GM10266 (cell line): ENCODE results near the gene COL16A1.

Experiments used
- DNase-seq: peaks from one replicate; pipeline ENCODE4 v3.0.0; 2012; ENCODE audit errors: extremely low spot score
- TF ChIP-seq, protein P1 (sequence below): IDR thresholded peaks from 2 replicates; pipeline ENCODE4 v1.5.1; 2012; ENCODE audit warnings: mild to moderate bottlenecking, low read depth; ENCODE audit not compliant: control insufficient read depth, insufficient read depth; ENCODE audit errors: missing control alignments

Gene COL16A1

DNA sequence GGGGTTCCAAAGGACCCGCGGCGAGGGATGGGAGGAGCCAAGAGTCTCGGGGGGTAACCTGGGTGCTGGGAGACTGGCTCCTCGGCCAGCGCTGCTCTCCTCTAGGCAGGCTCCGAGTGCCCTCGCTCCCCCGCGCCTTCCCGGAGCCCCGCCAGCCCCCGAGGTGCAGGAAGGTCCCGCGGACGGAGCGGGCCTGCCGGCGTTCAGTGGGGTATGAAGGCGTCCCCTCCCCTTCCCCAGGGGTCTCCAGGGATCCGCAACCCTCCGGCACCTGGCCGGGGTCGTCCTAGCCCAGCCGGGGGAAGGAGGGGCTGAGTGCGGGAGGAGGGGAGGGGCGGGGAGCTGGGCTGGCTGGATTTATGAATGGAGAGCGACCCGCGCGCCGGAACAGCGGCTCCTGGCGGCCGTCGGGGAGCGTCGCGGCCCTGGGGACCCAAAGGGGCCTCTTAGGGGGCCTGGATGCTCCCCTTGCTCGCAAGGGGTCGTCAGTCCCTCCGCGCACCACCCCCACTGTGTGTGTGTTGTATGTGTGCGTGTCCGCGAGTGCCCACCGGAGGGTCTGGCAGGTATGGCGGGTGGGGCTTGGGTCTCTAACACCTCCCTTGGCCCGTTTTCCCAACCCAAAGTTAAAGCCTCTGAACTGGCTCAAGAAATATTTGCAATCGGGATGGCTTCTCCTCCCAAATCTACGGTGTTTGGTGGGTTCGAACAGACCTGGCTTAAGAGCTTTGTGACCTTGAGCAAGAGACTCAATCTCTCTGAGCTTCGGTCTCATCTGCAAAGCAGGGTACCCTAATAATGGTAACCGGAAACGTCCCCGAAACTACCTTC is 85.7 kb downstream of the COL16A1 start:
- peak; percentile 81 for DNase-seq
- TF ChIP-seq, protein P1, sequence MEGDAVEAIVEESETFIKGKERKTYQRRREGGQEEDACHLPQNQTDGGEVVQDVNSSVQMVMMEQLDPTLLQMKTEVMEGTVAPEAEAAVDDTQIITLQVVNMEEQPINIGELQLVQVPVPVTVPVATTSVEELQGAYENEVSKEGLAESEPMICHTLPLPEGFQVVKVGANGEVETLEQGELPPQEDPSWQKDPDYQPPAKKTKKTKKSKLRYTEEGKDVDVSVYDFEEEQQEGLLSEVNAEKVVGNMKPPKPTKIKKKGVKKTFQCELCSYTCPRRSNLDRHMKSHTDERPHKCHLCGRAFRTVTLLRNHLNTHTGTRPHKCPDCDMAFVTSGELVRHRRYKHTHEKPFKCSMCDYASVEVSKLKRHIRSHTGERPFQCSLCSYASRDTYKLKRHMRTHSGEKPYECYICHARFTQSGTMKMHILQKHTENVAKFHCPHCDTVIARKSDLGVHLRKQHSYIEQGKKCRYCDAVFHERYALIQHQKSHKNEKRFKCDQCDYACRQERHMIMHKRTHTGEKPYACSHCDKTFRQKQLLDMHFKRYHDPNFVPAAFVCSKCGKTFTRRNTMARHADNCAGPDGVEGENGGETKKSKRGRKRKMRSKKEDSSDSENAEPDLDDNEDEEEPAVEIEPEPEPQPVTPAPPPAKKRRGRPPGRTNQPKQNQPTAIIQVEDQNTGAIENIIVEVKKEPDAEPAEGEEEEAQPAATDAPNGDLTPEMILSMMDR: peak; percentile 82

- DNase-seq: no peak
- TF ChIP-seq, protein P1: no peak
These were observed 86.5 kb downstream of the COL16A1 start, which contains the start of gene HCRTR1 for GRCh38 chr1:31617218-31617915. Gene HCRTR1, plus strand, starts transcription at chr1:31617689. Its CDS starts 1,504 bp downstream, at chr1:31619193.

DNA sequence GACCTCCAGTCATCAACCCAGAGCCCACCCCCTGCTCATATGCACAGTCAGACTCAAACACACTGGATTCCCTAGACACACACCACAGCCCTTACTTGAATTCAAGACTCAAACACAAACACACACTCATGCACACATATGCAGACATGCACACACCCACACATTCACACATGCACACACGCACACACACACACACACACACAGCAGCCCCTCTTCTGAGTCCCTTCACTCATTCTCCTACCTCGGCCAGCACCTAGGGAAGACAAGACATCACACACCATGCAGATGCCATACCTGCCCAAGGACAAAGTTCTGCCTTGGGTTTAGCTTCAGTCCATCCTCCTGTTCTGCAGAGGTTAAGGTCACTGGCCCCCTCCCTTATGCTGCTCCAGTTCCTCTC is 87.9 kb downstream of the COL16A1 start:
- TF ChIP-seq, protein P1: no peak
- DNase-seq: no peak

- DNase-seq: no peak
- TF ChIP-seq, protein P1: no peak
These were observed 88.4 kb downstream of the COL16A1 start for GRCh38 chr1:31615414-31615813.

- TF ChIP-seq, protein P1: no peak
- DNase-seq: no peak
These were observed 89.3 kb downstream of the COL16A1 start for GRCh38 chr1:31614414-31615005.

DNA sequence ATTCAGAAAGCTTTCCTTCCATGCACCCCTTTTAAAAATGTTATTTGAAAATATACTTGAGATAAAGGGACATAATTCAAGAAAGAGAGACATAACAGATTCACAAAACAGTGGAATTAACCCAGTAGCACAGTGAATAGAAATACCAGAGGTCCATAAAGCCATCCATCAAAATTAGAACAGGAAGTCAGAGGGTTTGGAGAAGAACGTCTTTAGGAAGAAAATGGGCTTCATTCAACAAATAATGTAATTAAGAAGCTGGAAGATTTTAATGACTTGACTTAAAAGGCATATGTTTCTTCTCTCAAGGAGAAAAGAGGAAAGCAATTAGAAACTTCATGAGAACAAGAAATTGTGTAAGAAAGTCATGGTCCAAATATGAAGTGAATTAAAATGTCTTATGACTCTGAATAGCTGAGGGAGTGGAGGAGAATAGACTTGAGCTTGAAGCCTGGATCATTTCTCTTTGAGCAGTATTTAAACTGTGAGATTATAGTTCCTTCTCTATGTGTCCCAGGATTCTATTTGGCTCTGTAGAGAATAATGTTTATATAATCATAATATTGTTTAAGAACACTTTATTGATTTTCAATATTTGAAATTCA is 94.2 kb downstream of the COL16A1 start:
- TF ChIP-seq, protein P1: no peak
- DNase-seq: no peak
